OCI-LY7 (cell line): ENCODE measurements around the gene ZNF644. TPM values are rescaled to one million over a fixed set of nuclear protein-coding genes. Genes with fewer than 3 reads are reported as not detected.

Experiments used
- BruUV-seq: library from RNA; stranded (reverse); fragments of 400-500 nt; replicated peaks from 2 replicates; lab custom pipeline; 2021; lab: Mats Ljungman, UMichigan
- CTCF ChIA-PET: fragments of 300-600 bp; sonication (Branson Sonifier 250); formaldehyde crosslinking; loops from one replicate; lab custom pipeline; 2022; ENCODE audit warnings: antibody characterized with exemption; ENCODE audit not compliant: unreplicated experiment; lab: Charles Lee
- POLR2A ChIA-PET: fragments of 300-600 bp; sonication (Branson Sonifier 250); formaldehyde crosslinking; loops from one replicate; lab custom pipeline; 2022; ENCODE audit warnings: antibody characterized with exemption; lab: Charles Lee
- DNase-seq: peaks from one replicate; pipeline ENCODE4 v3.0.0-alpha.2; 2015; ENCODE audit warnings: low spot score
- H2AFZ ChIP-seq: fragments of 200-600 bp; sonication (generic), shearing (Covaris generic); 2 replicates; pipeline ENCODE4 v1.6.1; 2014; ENCODE audit warnings: mild to moderate bottlenecking, antibody characterized with exemption, low read length, moderate library complexity
- H3K27ac ChIP-seq: fragments of 200-600 bp; sonication (generic); 2 replicates; pipeline ENCODE4 v1.5.1; 2014; ENCODE audit warnings: mixed run types, low read depth, mild to moderate bottlenecking, moderate library complexity, low read length, inconsistent platforms; ENCODE audit not compliant: poor library complexity, severe bottlenecking
- H3K36me3 ChIP-seq: fragments of 200-600 bp; sonication (generic); 2 replicates; pipeline ENCODE4 v1.6.1; 2014; ENCODE audit warnings: mild to moderate bottlenecking, antibody characterized with exemption, low read length, moderate library complexity, mixed read lengths; ENCODE audit not compliant: insufficient read depth
- H3K4me1 ChIP-seq: fragments of 200-600 bp; sonication (generic); 2 replicates; pipeline ENCODE4 v1.5.1; 2014; ENCODE audit warnings: mild to moderate bottlenecking, low read length; ENCODE audit not compliant: insufficient read depth, poor library complexity, severe bottlenecking
- H3K4me2 ChIP-seq: fragments of 200-600 bp; sonication (generic); 2 replicates; pipeline ENCODE4 v1.6.1; 2014; ENCODE audit warnings: mild to moderate bottlenecking, low read length
- H3K4me3 ChIP-seq: fragments of 200-600 bp; sonication (generic); 2 replicates; pipeline ENCODE4 v1.5.1; 2014; ENCODE audit warnings: mild to moderate bottlenecking, low read depth, low read length; ENCODE audit not compliant: poor library complexity, severe bottlenecking
- H3K79me2 ChIP-seq: fragments of 200-600 bp; sonication (generic); 2 replicates; pipeline ENCODE4 v1.6.1; 2016; ENCODE audit warnings: low read depth, mild to moderate bottlenecking, low read length, moderate library complexity, mixed read lengths; ENCODE audit not compliant: insufficient read depth
- H3K9me2 ChIP-seq: fragments of 200-600 bp; sonication (generic); 2 replicates; pipeline ENCODE4 v1.6.1; 2016; ENCODE audit warnings: mild to moderate bottlenecking, low read length, mixed read lengths; ENCODE audit not compliant: insufficient read depth
- H3K9me3 ChIP-seq: fragments of 200-600 bp; sonication (generic); 2 replicates; pipeline ENCODE4 v1.6.1; 2014; ENCODE audit warnings: mild to moderate bottlenecking, mixed run types, low read length, mixed read lengths
- H4K20me1 ChIP-seq: fragments of 200-600 bp; sonication (generic); 2 replicates; pipeline ENCODE4 v1.6.1; 2014; ENCODE audit warnings: mild to moderate bottlenecking, antibody characterized with exemption, low read length, moderate library complexity, mixed read lengths; ENCODE audit not compliant: insufficient read depth
- EZH2phosphoT487 ChIP-seq: fragments of 200-600 bp; sonication (generic); IDR thresholded peaks from 2 replicates; pipeline ENCODE4 v1.6.1; 2018; ENCODE audit warnings: low read depth, borderline replicate concordance, mild to moderate bottlenecking, mixed run types, antibody characterized with exemption, low read length, moderate library complexity, mixed read lengths
- intact Hi-C: fragments of 100-400 bp; cut with micrococcal nuclease; formaldehyde crosslinking; loops from one replicate; pipeline ENCODE4 v1.10.0; 2022; ENCODE audit not compliant: unreplicated experiment
- total RNA-seq, 2 experiments: library from RNA; depleted of rRNA in 1 of 2; stranded (reverse); fragments of >200 nt in 1 of 2; shearing (Covaris generic) in 1 of 2; gene quantifications; 2 replicates each; pipeline ENCODE4 v1.2.3, GENCODE V29; 2014 to 2022
- TF ChIP-seq, protein P1 (sequence below): fragments of 200-600 bp; sonication (generic); conservative IDR thresholded peaks from 2 replicates; pipeline ENCODE4 v1.5.1; 2014; ENCODE audit warnings: mild to moderate bottlenecking, antibody characterized with exemption, low read length, moderate library complexity, mixed read lengths

The ZNF644 gene
- total RNA-seq, 2 experiments from 2014 or later, result 56.6 to 65.1 TPM

DNA sequence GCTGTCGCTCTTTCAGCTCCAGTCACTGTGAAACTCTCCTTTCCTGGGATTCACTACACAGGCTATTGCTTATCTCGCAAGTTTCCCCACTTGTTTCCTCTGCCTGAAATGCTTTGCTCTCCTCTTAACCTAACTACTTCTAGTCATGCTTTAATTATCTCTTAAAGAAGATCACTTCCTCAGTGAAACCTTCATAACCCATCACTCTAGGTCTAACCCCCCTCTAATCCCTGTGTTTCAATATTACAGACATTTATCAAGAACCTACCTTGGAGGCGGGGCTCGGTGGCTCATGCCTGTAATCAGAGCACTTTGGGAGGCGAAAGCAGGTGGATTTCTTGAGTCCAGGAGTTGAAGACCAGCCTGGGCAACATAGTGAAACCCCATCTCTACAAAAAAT, 16.7 kb upstream of the ZNF644 start:
- Histone ChIP-seq H3K79me2 (no peaks in the 10 kb centered on the region), H2AFZ (no peak overlapping the region), H3K4me1 (no peaks in the 10 kb centered on the region), H3K9me2 (no peaks in the 10 kb centered on the region), H4K20me1 (no peaks in the 10 kb centered on the region), H3K4me2 (no peak overlapping the region), H3K36me3 (no peaks in the 10 kb centered on the region), H3K4me3 (no peak overlapping the region), H3K9me3 (no peaks in the 10 kb centered on the region), H3K27ac (no peak overlapping the region)
- no peak for DNase-seq
- intact Hi-C loops, result no loop called here
- BruUV-seq, result no TSS peak
- TF ChIP-seq EZH2phosphoT487, result no peak
- ChIA-PET CTCF (no interaction called here), POLR2A (interaction anchor here (0.6 to 2.3 kb wide), 5 partner anchors 8 to 1704 kb away, joined by 3 to 7 read pairs (median 5); no protein-coding TSS in a partner anchor)

DNA sequence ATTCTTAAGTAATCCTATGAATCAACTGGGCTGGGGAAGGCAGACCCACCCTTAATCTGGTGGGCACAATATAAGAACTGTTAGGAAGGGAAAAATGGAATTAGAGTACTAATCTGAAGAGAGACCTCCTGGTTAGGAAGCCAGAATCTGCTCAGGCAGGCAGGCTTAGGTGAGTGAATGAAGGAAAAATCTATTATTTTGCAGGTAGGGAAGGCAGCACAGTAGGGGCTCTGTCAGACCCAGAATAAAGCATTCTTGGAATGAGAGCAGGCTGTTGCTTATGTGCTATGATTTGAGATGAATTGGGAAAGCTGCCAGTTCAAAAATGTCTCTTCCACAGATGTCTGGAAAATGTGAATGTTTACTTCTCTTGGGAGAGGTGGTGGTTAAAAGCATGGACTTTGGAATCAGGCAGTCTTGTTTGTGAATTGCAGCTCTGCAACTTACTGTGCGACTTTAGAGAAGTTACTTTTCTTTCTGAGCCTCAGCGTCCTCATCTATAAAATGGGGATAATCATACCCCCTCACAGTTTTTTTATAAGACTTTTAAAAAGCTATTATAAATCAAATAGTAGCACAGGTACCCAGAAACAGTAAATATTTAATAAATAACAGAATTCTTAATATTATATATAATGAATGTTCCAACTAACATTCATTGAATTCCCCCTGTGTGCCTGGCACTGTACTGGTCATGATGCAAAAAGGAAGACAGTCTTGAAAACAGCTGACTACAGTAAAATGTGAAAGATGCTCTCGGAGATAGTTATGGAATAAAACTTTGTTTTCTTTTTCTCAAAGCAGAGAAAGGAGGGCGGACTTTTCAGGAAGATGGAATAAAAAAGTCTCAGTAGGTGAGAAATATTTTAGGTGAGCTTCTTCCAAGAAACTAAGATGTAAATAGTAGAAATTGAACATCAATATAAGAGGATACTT, 15.3 kb upstream of the ZNF644 start:
- no peak for DNase-seq
- ChIA-PET CTCF (no interaction called here), POLR2A (interaction anchor here (0.6 to 2.3 kb wide), 3 partner anchors 10 to 61 kb away, joined by 3 to 7 read pairs (median 3); no protein-coding TSS in a partner anchor)

DNA sequence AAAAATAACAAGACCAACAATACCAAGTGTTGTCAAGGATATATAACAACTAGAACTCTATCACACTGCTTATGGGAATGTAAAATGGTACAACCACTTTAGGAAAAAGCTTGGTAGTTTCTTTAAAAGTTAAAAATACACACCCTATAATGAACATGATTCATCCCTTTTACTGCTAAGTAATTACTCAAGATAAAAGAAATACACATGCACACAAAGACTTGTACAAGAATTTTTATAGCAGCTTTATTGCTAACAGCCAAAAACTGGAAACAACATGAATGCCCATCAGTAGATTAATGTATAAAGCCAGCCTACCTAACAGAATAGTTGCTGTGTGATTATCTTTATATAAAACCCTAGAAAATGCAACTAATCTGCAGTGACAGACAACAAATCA, 10.5 kb upstream of the ZNF644 start:
- ChIA-PET POLR2A (interaction anchor here (0.6 kb wide), 1 partner anchor 22 kb away, joined by 3 read pairs; no protein-coding TSS in a partner anchor), CTCF (no interaction called here)
- no TSS peak for BruUV-seq
- Histone ChIP-seq H2AFZ (no peak overlapping the region), H3K79me2 (no peaks in the 10 kb centered on the region), H4K20me1 (no peaks in the 10 kb centered on the region), H3K4me2 (no peak overlapping the region), H3K4me3 (no peak overlapping the region), H3K36me3 (no peaks in the 10 kb centered on the region), H3K9me2 (no peaks in the 10 kb centered on the region), H3K4me1 (peaks cover 5% of the 10 kb centered on the region), H3K9me3 (no peaks in the 10 kb centered on the region), H3K27ac (no peak overlapping the region)
- intact Hi-C loops, result no loop called here
- TF ChIP-seq, protein P1, sequence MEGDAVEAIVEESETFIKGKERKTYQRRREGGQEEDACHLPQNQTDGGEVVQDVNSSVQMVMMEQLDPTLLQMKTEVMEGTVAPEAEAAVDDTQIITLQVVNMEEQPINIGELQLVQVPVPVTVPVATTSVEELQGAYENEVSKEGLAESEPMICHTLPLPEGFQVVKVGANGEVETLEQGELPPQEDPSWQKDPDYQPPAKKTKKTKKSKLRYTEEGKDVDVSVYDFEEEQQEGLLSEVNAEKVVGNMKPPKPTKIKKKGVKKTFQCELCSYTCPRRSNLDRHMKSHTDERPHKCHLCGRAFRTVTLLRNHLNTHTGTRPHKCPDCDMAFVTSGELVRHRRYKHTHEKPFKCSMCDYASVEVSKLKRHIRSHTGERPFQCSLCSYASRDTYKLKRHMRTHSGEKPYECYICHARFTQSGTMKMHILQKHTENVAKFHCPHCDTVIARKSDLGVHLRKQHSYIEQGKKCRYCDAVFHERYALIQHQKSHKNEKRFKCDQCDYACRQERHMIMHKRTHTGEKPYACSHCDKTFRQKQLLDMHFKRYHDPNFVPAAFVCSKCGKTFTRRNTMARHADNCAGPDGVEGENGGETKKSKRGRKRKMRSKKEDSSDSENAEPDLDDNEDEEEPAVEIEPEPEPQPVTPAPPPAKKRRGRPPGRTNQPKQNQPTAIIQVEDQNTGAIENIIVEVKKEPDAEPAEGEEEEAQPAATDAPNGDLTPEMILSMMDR, result no peak
- no peak for TF ChIP-seq EZH2phosphoT487
- DNase-seq, result no peak

More for the DNA sequence above, 15.3 kb upstream of the ZNF644 start:
- Histone ChIP-seq H3K4me2 (no peak overlapping the region), H4K20me1 (no peaks in the 10 kb centered on the region), H3K9me3 (no peaks in the 10 kb centered on the region), H3K36me3 (no peaks in the 10 kb centered on the region), H3K27ac (no peak overlapping the region), H3K4me3 (no peak overlapping the region), H2AFZ (no peak overlapping the region), H3K79me2 (no peaks in the 10 kb centered on the region), H3K9me2 (no peaks in the 10 kb centered on the region), H3K4me1 (peaks cover 5% of the 10 kb centered on the region)
- no peak for TF ChIP-seq EZH2phosphoT487
- TF ChIP-seq, protein P1, result no peak
- no TSS peak for BruUV-seq
- intact Hi-C loops, result no loop called here
